ENCODE measurements around the gene OBI1. TPM values are rescaled to one million over a fixed set of nuclear protein-coding genes. Genes with fewer than 3 reads are reported as not detected.
"Not testable (repeated sequence)": the region's sequence is repeated elsewhere in the genome, so short reads cannot be mapped to it uniquely, and the experiment has no call there.

Gene OBI1
- total RNA-seq, 1 donor = 20.0 TPM

DNA sequence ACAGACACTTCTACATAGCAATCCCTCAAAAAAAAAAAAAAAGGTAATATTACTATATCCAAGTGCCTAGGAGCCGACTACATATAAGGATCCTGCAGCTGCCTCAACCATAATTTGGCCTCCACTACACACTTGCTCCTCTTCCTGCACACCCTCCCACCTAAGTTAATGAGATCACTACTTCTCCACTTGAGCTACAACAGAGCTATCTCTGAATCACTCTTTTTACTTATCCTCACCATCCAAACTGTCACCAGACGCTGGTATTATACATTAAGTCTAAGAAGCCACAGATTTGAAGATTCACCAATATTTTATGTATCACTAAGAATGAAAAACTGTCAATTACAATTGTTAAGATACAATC lies 8.3 kb downstream of the OBI1 start:
- TF ChIP-seq, protein P1, sequence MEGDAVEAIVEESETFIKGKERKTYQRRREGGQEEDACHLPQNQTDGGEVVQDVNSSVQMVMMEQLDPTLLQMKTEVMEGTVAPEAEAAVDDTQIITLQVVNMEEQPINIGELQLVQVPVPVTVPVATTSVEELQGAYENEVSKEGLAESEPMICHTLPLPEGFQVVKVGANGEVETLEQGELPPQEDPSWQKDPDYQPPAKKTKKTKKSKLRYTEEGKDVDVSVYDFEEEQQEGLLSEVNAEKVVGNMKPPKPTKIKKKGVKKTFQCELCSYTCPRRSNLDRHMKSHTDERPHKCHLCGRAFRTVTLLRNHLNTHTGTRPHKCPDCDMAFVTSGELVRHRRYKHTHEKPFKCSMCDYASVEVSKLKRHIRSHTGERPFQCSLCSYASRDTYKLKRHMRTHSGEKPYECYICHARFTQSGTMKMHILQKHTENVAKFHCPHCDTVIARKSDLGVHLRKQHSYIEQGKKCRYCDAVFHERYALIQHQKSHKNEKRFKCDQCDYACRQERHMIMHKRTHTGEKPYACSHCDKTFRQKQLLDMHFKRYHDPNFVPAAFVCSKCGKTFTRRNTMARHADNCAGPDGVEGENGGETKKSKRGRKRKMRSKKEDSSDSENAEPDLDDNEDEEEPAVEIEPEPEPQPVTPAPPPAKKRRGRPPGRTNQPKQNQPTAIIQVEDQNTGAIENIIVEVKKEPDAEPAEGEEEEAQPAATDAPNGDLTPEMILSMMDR (IDR thresholded peaks at IDR 0.05; ENCODE audit: insufficient read depth, low read length) = no peak
- no peak for DNase-seq (ENCODE audit: low read depth)
- H3K4me3 ChIP-seq (ENCODE audit: low read depth, low read length) = no peak overlapping the region

DNA sequence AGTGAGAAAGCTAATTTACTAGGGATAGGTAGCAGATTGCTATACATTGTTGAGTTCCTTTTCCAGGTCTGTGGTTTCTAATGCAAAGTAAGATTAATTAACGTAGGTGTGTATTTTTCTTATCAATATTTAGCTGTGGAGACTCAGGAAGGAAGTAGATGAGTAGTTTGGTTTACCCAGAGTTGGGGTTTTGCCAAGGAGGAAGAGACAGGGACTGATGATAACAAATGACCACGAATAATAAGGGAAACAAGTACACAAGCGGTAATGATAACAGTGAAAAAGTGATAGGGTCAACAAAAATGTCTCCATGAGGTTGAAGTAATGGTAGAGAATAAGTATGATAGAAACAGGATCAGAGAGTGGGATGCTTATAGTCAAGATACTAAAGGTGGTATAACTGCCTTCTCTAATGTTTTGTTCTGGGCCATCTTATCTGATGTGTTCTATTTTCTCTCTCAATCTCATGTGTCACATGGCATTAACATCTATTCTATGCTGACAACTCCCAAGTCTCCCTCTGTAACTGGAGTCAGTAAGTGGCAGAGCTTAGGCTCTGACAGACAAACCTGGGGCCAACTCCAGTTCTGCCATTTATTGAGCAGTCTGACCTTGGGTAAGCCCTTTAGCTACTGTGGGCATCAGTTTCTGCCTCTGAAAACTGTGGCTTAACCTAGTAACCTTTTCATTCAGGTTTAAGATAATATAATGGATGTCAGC lies 8.8 kb downstream of the OBI1 start:
- TF ChIP-seq, protein P1 (IDR thresholded peaks at IDR 0.05; ENCODE audit: insufficient read depth, low read length) = no peak
- no peak overlapping the region for H3K4me3 ChIP-seq (ENCODE audit: low read depth, low read length)
- no peak for DNase-seq (ENCODE audit: low read depth)

- not testable (repeated sequence) for H3K4me3 ChIP-seq (ENCODE audit: low read depth, low read length); DNase-seq (ENCODE audit: low read depth)
Observed at GRCh38 chr13:78647109-78647678, 11.8 kb downstream of the OBI1 start.

GRCh38 chr13:78638216-78638615 lies 20.7 kb downstream of the OBI1 start:
- no peak for DNase-seq (ENCODE audit: low read depth)

GRCh38 chr13:78636495-78636894 lies 22.5 kb downstream of the OBI1 start:
- H3K4me3 ChIP-seq (ENCODE audit: low read depth, low read length) = no peak overlapping the region
- DNase-seq (ENCODE audit: low read depth) = no peak
- TF ChIP-seq, protein P1 (IDR thresholded peaks at IDR 0.05; ENCODE audit: insufficient read depth, low read length) = no peak

More at GRCh38 chr13:78638216-78638615, 20.7 kb downstream of the OBI1 start:
- TF ChIP-seq, protein P1 (IDR thresholded peaks at IDR 0.05; ENCODE audit: insufficient read depth, low read length) = no peak
- no peak overlapping the region for H3K4me3 ChIP-seq (ENCODE audit: low read depth, low read length)

DNA sequence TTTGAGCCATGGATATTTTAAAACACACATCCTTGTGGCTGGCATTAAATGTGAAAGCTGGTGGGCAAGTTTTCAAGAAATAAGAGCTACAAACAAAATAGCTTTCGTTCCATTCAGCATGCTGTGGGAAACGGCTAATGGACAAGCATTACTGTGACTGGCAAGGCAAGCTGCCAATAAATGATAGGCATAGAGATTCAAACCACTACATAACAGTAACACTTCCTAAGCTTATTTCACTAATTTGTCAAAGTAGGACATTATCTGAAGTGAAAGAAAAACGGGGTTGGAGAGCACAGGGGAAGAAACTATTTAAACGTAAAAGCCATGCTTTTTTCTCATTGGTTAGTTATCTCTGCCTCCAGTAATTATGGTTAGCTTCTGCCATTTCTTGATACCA lies 26.0 kb downstream of the OBI1 start:
- no peak for DNase-seq (ENCODE audit: low read depth)
- TF ChIP-seq, protein P1 (IDR thresholded peaks at IDR 0.05; ENCODE audit: insufficient read depth, low read length) = no peak

DNA sequence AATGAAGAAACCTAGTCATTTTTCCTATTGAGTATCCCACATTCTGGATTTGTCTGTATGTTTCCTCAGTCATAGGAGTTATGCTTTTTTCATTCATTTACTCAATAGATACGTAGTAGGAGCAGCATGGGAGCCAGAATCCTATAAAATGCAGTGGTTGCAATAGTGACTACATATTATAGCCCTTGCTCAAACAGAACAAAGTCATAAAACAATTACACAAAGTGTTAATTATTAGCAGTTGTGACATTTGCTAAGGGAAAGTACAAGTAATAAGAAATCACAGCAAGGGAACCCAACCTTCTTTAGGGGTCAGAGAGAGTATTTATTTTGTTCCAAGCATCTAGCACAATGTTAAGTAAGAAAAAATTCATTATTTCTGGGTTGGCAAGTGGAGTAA lies 27.9 kb downstream of the OBI1 start:
- no peak overlapping the region for H3K4me3 ChIP-seq (ENCODE audit: low read depth, low read length)
- TF ChIP-seq, protein P1 (IDR thresholded peaks at IDR 0.05; ENCODE audit: insufficient read depth, low read length) = no peak
- DNase-seq (ENCODE audit: low read depth) = no peak

More for the DNA sequence above, 26.0 kb downstream of the OBI1 start:
- H3K4me3 ChIP-seq (ENCODE audit: low read depth, low read length) = no peak overlapping the region
